ENCODE measurements around the gene XCR1. TPM values are rescaled to one million over a fixed set of nuclear protein-coding genes. Genes with fewer than 3 reads are reported as not detected.
"Not testable (repeated sequence)": the region's sequence is repeated elsewhere in the genome, so short reads cannot be mapped to it uniquely, and the experiment has no call there.

XCR1 gene
- total RNA-seq, 1 experiment from 2014 or later = not detected

DNA sequence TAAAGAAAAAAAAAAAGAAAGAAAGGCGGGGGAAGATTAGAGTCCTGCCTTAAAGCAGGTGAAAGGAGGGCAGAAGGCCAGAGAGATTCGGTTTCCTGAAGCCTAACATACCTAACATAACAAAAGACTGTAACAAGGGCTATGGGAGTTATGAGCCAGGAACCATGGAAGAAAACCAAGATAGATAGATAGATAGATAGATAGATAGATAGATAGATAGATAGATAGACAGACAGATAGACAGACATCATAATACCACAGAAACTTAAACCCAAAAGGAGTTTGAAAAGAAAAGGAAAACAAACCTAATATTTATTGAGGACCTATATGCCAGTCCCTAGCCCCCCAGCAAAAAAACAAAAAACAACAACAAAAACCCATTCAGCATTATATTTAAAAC is 29.3 kb downstream of the XCR1 start:
- H3K4me3 Mint-ChIP-seq (ENCODE audit: unreplicated experiment) = no peak overlapping the region
- CTCF ChIA-PET = no interaction called here
- TF ChIP-seq, protein P1, sequence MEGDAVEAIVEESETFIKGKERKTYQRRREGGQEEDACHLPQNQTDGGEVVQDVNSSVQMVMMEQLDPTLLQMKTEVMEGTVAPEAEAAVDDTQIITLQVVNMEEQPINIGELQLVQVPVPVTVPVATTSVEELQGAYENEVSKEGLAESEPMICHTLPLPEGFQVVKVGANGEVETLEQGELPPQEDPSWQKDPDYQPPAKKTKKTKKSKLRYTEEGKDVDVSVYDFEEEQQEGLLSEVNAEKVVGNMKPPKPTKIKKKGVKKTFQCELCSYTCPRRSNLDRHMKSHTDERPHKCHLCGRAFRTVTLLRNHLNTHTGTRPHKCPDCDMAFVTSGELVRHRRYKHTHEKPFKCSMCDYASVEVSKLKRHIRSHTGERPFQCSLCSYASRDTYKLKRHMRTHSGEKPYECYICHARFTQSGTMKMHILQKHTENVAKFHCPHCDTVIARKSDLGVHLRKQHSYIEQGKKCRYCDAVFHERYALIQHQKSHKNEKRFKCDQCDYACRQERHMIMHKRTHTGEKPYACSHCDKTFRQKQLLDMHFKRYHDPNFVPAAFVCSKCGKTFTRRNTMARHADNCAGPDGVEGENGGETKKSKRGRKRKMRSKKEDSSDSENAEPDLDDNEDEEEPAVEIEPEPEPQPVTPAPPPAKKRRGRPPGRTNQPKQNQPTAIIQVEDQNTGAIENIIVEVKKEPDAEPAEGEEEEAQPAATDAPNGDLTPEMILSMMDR (IDR thresholded peaks at IDR 0.05; ENCODE audit: unreplicated experiment) = no peak
- H3K36me3 Mint-ChIP-seq (ENCODE audit: insufficient read depth, unreplicated experiment) = peaks cover 1% of the 10 kb centered on the region
- intact Hi-C loops (cut with micrococcal nuclease) = no loop called here
- no peaks in the 10 kb centered on the region for H3K27me3 Mint-ChIP-seq (ENCODE audit: insufficient read depth, unreplicated experiment)
- no TSS peak for BruUV-seq (replicated peaks)
- peaks cover 6% of the 10 kb centered on the region for H3K4me1 Mint-ChIP-seq (ENCODE audit: insufficient read depth, unreplicated experiment)
- no peaks in the 10 kb centered on the region for H3K9me3 Mint-ChIP-seq (ENCODE audit: unreplicated experiment)
- POLR2A ChIA-PET = no interaction called here
- no peak overlapping the region for H3K27ac Mint-ChIP-seq (ENCODE audit: low read depth, unreplicated experiment)
- DNase-seq (ENCODE audit: unreplicated experiment) = no peak

DNA sequence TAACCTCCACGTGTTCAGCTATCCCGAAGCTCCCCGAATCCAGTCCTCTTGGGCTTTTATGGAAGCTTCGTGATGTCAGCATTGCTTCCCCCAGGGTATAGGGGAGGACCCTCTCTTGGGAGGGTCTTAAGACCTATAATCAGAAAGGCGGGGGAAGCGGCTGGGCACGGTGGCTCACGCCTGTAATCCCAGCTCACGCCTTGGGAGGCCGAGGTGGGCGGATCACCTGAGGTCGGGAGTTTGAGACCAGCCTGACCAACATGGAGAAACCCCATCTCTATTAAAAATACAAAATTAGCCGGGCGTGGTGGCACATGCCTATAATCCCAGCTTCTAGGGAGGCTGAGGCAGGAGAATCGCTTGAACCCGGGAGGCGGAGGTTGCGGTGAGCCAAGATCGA is 29.8 kb downstream of the XCR1 start:
- H3K27ac Mint-ChIP-seq (ENCODE audit: low read depth, unreplicated experiment); POLR2A ChIA-PET; BruUV-seq (replicated peaks); H3K36me3 Mint-ChIP-seq (ENCODE audit: insufficient read depth, unreplicated experiment); H3K9me3 Mint-ChIP-seq (ENCODE audit: unreplicated experiment); H3K4me3 Mint-ChIP-seq (ENCODE audit: unreplicated experiment); H3K4me1 Mint-ChIP-seq (ENCODE audit: insufficient read depth, unreplicated experiment); DNase-seq (ENCODE audit: unreplicated experiment); H3K27me3 Mint-ChIP-seq (ENCODE audit: insufficient read depth, unreplicated experiment); intact Hi-C loops (cut with micrococcal nuclease): not testable (repeated sequence)
- CTCF ChIA-PET = interaction anchor here (5.9 kb wide), 1 partner anchor 81 kb away, joined by 33 read pairs; no protein-coding TSS in a partner anchor

DNA sequence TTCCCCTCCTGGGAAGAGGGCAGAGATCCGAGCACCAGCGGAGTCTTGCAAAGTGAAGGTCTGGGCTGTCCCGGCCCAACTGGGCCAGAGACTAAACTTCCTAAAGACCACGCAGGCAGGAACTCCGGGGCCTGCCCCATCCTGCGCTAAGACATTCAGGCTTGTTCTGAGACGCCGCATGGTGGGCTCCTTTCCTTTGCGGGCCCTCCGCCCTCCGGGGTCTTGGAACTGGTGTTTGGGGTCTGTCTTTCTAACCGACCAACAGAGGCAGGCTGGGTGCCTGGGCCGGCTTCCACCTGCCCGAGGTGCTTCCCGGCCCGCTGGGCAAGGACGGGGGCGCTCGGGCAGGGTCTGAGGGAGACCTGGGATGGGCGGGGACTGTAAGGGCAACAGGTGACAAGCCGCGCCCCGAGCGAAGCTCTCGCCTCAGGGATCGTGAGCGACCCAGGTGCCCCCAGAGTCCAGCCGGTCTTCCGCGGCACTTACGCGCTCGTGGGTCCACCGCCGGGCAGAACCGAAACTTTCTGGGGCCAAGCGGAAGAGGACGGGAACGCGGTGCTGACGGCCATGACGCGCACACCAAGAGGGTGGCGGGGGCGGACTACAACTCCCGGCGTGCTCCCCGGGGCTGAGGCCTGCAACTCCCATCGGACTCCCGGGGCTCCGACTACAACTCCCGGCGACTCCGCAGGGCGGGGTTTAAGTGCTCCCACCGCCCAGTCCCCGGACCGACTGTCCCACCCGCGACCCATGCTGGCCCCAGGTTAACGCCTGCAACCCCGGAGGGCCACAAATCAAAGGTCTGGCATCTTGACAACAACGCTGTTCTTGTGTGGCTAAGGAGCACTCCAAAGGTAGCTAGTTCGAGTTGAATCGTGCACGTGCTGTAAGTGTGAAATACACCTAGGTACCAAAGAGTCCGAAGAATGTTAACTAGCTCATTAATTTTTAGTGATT is 31.8 kb downstream of the XCR1 start, which contains the start of gene FYCO1:
Gene FYCO1 (minus strand): TSS at position 589 of the 957 bp plus-strand sequence. CDS start 10,914 bp downstream, outside the sequence.
- TSS peak; percentile 67 for BruUV-seq (replicated peaks)
- ChIA-PET CTCF (interaction anchor here (0.6 to 5.9 kb wide), 6 partner anchors 21 to 1032 kb away, joined by 3 to 33 read pairs (median 4); no protein-coding TSS in a partner anchor), POLR2A (interaction anchor here (0.6 to 3.8 kb wide), 6 partner anchors 10 to 117 kb away, joined by 3 to 24 read pairs (median 4); no protein-coding TSS in a partner anchor)

DNA sequence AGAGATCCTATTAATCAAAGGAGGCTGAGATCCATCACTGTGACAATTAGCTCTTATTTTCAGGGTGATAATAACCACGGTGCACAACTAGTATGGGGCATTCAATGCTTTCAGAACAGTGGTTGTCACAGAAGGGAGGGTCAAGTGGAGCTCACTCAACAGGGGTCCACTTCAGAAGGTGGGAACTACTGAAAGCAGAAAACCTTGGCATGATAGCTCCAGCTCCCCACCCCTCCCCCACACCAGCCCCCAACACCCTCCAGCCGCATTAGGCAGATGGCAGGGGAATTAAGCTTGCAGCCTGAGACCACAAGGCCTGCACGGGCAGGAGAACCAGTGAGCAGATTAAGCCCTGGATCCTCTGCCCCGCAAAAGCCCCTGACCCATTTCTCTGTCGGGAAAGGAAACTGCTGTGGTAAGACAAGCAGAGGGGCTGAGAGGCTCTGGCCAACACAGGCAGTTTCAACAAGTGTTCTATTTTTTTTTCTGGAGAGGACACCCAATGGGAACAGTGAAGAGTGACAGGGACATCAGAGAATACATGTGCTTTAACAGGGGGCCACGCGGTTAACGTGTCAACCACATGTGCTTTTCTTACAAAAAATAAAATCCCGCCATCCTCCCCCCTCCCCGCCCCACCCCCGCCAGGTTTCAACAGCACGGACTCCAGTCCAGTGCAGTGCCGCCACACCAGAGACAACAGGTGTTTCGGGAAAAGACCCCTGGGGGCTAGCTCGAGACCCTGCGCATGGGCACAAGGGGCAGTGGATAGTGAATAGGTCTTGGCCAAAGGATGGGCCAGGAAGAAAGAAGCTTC is 32.7 kb downstream of the XCR1 start:
- TF ChIP-seq, protein P1 (IDR thresholded peaks at IDR 0.05; ENCODE audit: unreplicated experiment) = no peak
- ChIA-PET CTCF (interaction anchor here (0.5 to 5.9 kb wide), 4 partner anchors 56 to 1033 kb away, joined by 3 to 33 read pairs (median 4); no protein-coding TSS in a partner anchor), POLR2A (interaction anchor here (0.9 to 3.8 kb wide), 4 partner anchors 11 to 29 kb away, joined by 3 to 24 read pairs (median 5); no protein-coding TSS in a partner anchor)
- peaks cover 8% of the 10 kb centered on the region for H3K4me1 Mint-ChIP-seq (ENCODE audit: insufficient read depth, unreplicated experiment)
- no TSS peak for BruUV-seq (replicated peaks)
- H3K4me3 Mint-ChIP-seq (ENCODE audit: unreplicated experiment) = peak overlapping the region; percentile 80
- intact Hi-C loops (cut with micrococcal nuclease) = no loop called here
- H3K36me3 Mint-ChIP-seq (ENCODE audit: insufficient read depth, unreplicated experiment) = peaks cover 7% of the 10 kb centered on the region
- no peaks in the 10 kb centered on the region for H3K27me3 Mint-ChIP-seq (ENCODE audit: insufficient read depth, unreplicated experiment)
- no peak overlapping the region for H3K27ac Mint-ChIP-seq (ENCODE audit: low read depth, unreplicated experiment)
- DNase-seq (ENCODE audit: unreplicated experiment) = peak; percentile 13
- no peaks in the 10 kb centered on the region for H3K9me3 Mint-ChIP-seq (ENCODE audit: unreplicated experiment)

More for the DNA sequence above, 31.8 kb downstream of the XCR1 start, which contains the start of gene FYCO1:
- H3K9me3 Mint-ChIP-seq (ENCODE audit: unreplicated experiment) = no peaks in the 10 kb centered on the region
- peaks cover 6% of the 10 kb centered on the region for H3K4me1 Mint-ChIP-seq (ENCODE audit: insufficient read depth, unreplicated experiment)
- H3K27me3 Mint-ChIP-seq (ENCODE audit: insufficient read depth, unreplicated experiment) = no peaks in the 10 kb centered on the region
- H3K27ac Mint-ChIP-seq (ENCODE audit: low read depth, unreplicated experiment) = peak within 1 kb of the TSS; percentile 35
- H3K36me3 Mint-ChIP-seq (ENCODE audit: insufficient read depth, unreplicated experiment) = peaks cover 7% of the 10 kb centered on the region
- TF ChIP-seq, protein P1 (IDR thresholded peaks at IDR 0.05; ENCODE audit: unreplicated experiment) = no peak
- DNase-seq (ENCODE audit: unreplicated experiment) = peak; percentile 84
- H3K4me3 Mint-ChIP-seq (ENCODE audit: unreplicated experiment) = peak within 1 kb of the TSS; percentile 80
- intact Hi-C loops (cut with micrococcal nuclease) = no loop called here
